GM12878 (cell line): Measurements from ENCODE around the gene MOCOS. TPM values are rescaled to one million over a fixed set of nuclear protein-coding genes. Genes with fewer than 3 reads are reported as not detected.

Experiments
- CUX1 ChIP-seq: IDR thresholded peaks from 2 replicates; pipeline ENCODE4 v1.6.1; 2012; ENCODE audit warnings: improper control_type of control experiment, low read depth, low read length; ENCODE audit not compliant: insufficient replicate concordance
- FOS ChIP-seq: IDR thresholded peaks from 3 replicates; pipeline ENCODE4 v1.6.1; 2011; ENCODE audit warnings: borderline replicate concordance; ENCODE audit not compliant: insufficient read length; ENCODE audit errors: extremely low read depth
- HCFC1 ChIP-seq: fragments of 150-350 bp; IDR thresholded peaks from 2 replicates; pipeline ENCODE4 v1.6.1; 2014; ENCODE audit warnings: low read length
- MAX ChIP-seq: IDR thresholded peaks from 2 replicates; pipeline ENCODE4 v1.6.1; 2012; ENCODE audit warnings: low read depth, low read length, improper control_type of control experiment
- MEF2B ChIP-seq: fragments of 450-650 bp; IDR thresholded peaks from 2 replicates; pipeline ENCODE4 v1.6.1; 2018; ENCODE audit warnings: mild to moderate bottlenecking, moderate library complexity; ENCODE audit not compliant: partially characterized antibody, poor library complexity, severe bottlenecking
- MYC ChIP-seq: IDR thresholded peaks from 2 replicates; pipeline ENCODE4 v1.6.1; 2011; ENCODE audit warnings: mild to moderate bottlenecking, low read length, moderate library complexity, inconsistent platforms; ENCODE audit not compliant: insufficient read depth, insufficient replicate concordance, insufficient read length, severe bottlenecking
- NFIC ChIP-seq: IDR thresholded peaks from 2 replicates; pipeline ENCODE4 v1.6.1; 2012; ENCODE audit warnings: low read depth, mild to moderate bottlenecking, inconsistent platforms, low read length, moderate library complexity
- SREBF1 ChIP-seq: IDR thresholded peaks from 2 replicates; pipeline ENCODE4 v1.6.1; 2012; ENCODE audit warnings: mild to moderate bottlenecking, low read length
- YBX1 ChIP-seq: fragments of 450-650 bp; IDR thresholded peaks from 2 replicates; pipeline ENCODE4 v1.6.1; 2016; ENCODE audit warnings: antibody characterized with exemption
- ZBTB4 ChIP-seq: fragments of 450-650 bp; formaldehyde crosslinking; IDR thresholded peaks from 2 replicates; pipeline ENCODE4 v1.4.0; 2022; ENCODE audit warnings: mild to moderate bottlenecking, moderate library complexity
- polyA plus RNA-seq, 11 experiments: library from polyadenylated mRNA; depleted of rRNA in 4 of 11; unstranded in 6 of 11; stranded (reverse) in 5 of 11; fragments of >200 nt; fragmentation: Nextera tagmentation in 4 of 11; fragmentation: Illumina TruSeq in 1 of 11; extraction: Ambion mirVana in 4 of 11; extraction: Trizol in 1 of 11; gene quantifications; 1 replicate in 1 of 11; 2 replicates in 10 of 11; pipeline versions ENCODE4 v1.2.1 to v1.2.3, GENCODE V29; 2011 to 2016; ENCODE audit warnings: inconsistent platforms in 2 of 11, missing spikeins in 2 of 11, low read depth in 1 of 11
- total RNA-seq, 4 experiments: library from RNA; depleted of rRNA in 3 of 4; stranded (reverse); fragments of >200 nt in 3 of 4; fragmentation: Illumina TruSeq in 1 of 4; extraction: Trizol in 1 of 4; gene quantifications; 2 replicates each; pipeline versions ENCODE4 v1.2.1 to v1.2.3, GENCODE V29; 2013 to 2021

MOCOS gene
- total and polyA plus RNA-seq, 10 of the 15 experiments (the other 5 are each of a cell fraction or from before 2014, with no cell fraction given): 0.16 to 0.56 (median 0.33) TPM

- TF ChIP-seq HCFC1 (no peak), NFIC (no peak), YBX1 (no peak), CUX1 (no peak), MYC (no peak), FOS (no peak), MEF2B (no peak), MAX (no peak), ZBTB4 (no peak), SREBF1 (no peak)
Measured at GRCh38 chr18:36215577-36215976, 28.3 kb downstream of the MOCOS start (continued).
